ENCODE results near the gene MISP. TPM values are rescaled to one million over a fixed set of nuclear protein-coding genes. Genes with fewer than 3 reads are reported as not detected.
A peak's percentile ranks its signal among the peaks of the same experiment; 100 is the strongest.

The MISP gene
- total RNA-seq, 2 donors from 2014 or later: not detected

GRCh38 chr19:763869-764268, 13.0 kb downstream of the MISP start:
- no peaks in the 10 kb centered on the region for H3K9me3 ChIP-seq (ENCODE audit: control insufficient read depth, low read length, poor library complexity, severe bottlenecking)
- no peak overlapping the region for H3K4me3 Mint-ChIP-seq
- H3K27me3 Mint-ChIP-seq: peaks cover 14% of the 10 kb centered on the region
- H3K27ac Mint-ChIP-seq: no peak overlapping the region
- DNase-seq (no peak), ATAC-seq (no peak)
- no peaks in the 10 kb centered on the region for H3K4me1 Mint-ChIP-seq
- peaks cover 2% of the 10 kb centered on the region for H3K36me3 Mint-ChIP-seq (ENCODE audit: low read depth)

- Mint-ChIP-seq H3K27me3 (peaks cover 14% of the 10 kb centered on the region), H3K4me1 (no peaks in the 10 kb centered on the region), H3K4me3 (no peak overlapping the region), H3K27ac (no peak overlapping the region), H3K36me3 (ENCODE audit: low read depth) (peaks cover 2% of the 10 kb centered on the region)
- no peaks in the 10 kb centered on the region for H3K9me3 ChIP-seq (ENCODE audit: control insufficient read depth, low read length, poor library complexity, severe bottlenecking)
- ATAC-seq (no peak), DNase-seq (no peak)
Observed at GRCh38 chr19:764301-764700, 13.4 kb downstream of the MISP start.

GRCh38 chr19:765179-765738, 14.3 kb downstream of the MISP start:
- H3K9me3 ChIP-seq (ENCODE audit: control insufficient read depth, low read length, poor library complexity, severe bottlenecking): no peaks in the 10 kb centered on the region
- Mint-ChIP-seq H3K27me3 (peaks cover 14% of the 10 kb centered on the region), H3K4me3 (no peak overlapping the region), H3K36me3 (ENCODE audit: low read depth) (peaks cover 2% of the 10 kb centered on the region), H3K4me1 (peaks cover 1% of the 10 kb centered on the region), H3K27ac (no peak overlapping the region)
- ATAC-seq (no peak), DNase-seq (no peak)

- peaks cover 5% of the 10 kb centered on the region for H3K4me1 Mint-ChIP-seq
- H3K36me3 Mint-ChIP-seq (ENCODE audit: low read depth): peaks cover 2% of the 10 kb centered on the region
- DNase-seq (no peak), ATAC-seq (no peak)
- no peak overlapping the region for H3K27ac Mint-ChIP-seq
- no peak overlapping the region for H3K4me3 Mint-ChIP-seq
- no peaks in the 10 kb centered on the region for H3K9me3 ChIP-seq (ENCODE audit: control insufficient read depth, low read length, poor library complexity, severe bottlenecking)
- peaks cover 14% of the 10 kb centered on the region for H3K27me3 Mint-ChIP-seq
Observed at GRCh38 chr19:768424-768823, 17.5 kb downstream of the MISP start.

- Mint-ChIP-seq H3K4me1 (peaks cover 5% of the 10 kb centered on the region), H3K4me3 (no peak overlapping the region), H3K36me3 (ENCODE audit: low read depth) (peaks cover 2% of the 10 kb centered on the region), H3K27me3 (peaks cover 14% of the 10 kb centered on the region), H3K27ac (no peak overlapping the region)
- no peak for ATAC-seq
- H3K9me3 ChIP-seq (ENCODE audit: control insufficient read depth, low read length, poor library complexity, severe bottlenecking): no peaks in the 10 kb centered on the region
- no peak for DNase-seq
Observed at GRCh38 chr19:769616-770015, 18.7 kb downstream of the MISP start.

- ATAC-seq (peak; percentile 42), DNase-seq (no peak)
- Mint-ChIP-seq H3K36me3 (ENCODE audit: low read depth) (peaks cover 2% of the 10 kb centered on the region), H3K27me3 (peaks cover 10% of the 10 kb centered on the region), H3K27ac (no peak overlapping the region), H3K4me1 (peaks cover 5% of the 10 kb centered on the region), H3K4me3 (no peak overlapping the region)
- no peaks in the 10 kb centered on the region for H3K9me3 ChIP-seq (ENCODE audit: control insufficient read depth, low read length, poor library complexity, severe bottlenecking)
Observed at GRCh38 chr19:771332-771785, 20.4 kb downstream of the MISP start.

GRCh38 chr19:772063-772462, 21.2 kb downstream of the MISP start:
- Mint-ChIP-seq H3K36me3 (ENCODE audit: low read depth) (no peaks in the 10 kb centered on the region), H3K27ac (no peak overlapping the region), H3K27me3 (peaks cover 3% of the 10 kb centered on the region), H3K4me3 (no peak overlapping the region), H3K4me1 (peaks cover 5% of the 10 kb centered on the region)
- ATAC-seq: no peak
- no peak for DNase-seq
- no peaks in the 10 kb centered on the region for H3K9me3 ChIP-seq (ENCODE audit: control insufficient read depth, low read length, poor library complexity, severe bottlenecking)

- no peak for DNase-seq
- H3K9me3 ChIP-seq (ENCODE audit: control insufficient read depth, low read length, poor library complexity, severe bottlenecking): no peaks in the 10 kb centered on the region
- Mint-ChIP-seq H3K27me3 (no peaks in the 10 kb centered on the region), H3K4me1 (peaks cover 5% of the 10 kb centered on the region), H3K36me3 (ENCODE audit: low read depth) (no peaks in the 10 kb centered on the region), H3K4me3 (no peak overlapping the region), H3K27ac (no peak overlapping the region)
- no peak for ATAC-seq
Observed at GRCh38 chr19:772730-773436, 22.0 kb downstream of the MISP start.

GRCh38 chr19:776549-776948, 25.6 kb downstream of the MISP start:
- no peak overlapping the region for H3K27ac Mint-ChIP-seq
- no peak overlapping the region for H3K4me3 Mint-ChIP-seq
- ATAC-seq: no peak

GRCh38 chr19:778910-779653, 28.2 kb downstream of the MISP start:
- ATAC-seq (no peak), DNase-seq (no peak)
- Mint-ChIP-seq H3K27ac (no peak overlapping the region), H3K4me3 (no peak overlapping the region), H3K27me3 (no peaks in the 10 kb centered on the region), H3K36me3 (ENCODE audit: low read depth) (no peaks in the 10 kb centered on the region), H3K4me1 (no peaks in the 10 kb centered on the region)
- no peaks in the 10 kb centered on the region for H3K9me3 ChIP-seq (ENCODE audit: control insufficient read depth, low read length, poor library complexity, severe bottlenecking)

More at GRCh38 chr19:776549-776948, 25.6 kb downstream of the MISP start:
- DNase-seq: no peak
- Mint-ChIP-seq H3K4me1 (peaks cover 3% of the 10 kb centered on the region), H3K27me3 (no peaks in the 10 kb centered on the region), H3K36me3 (ENCODE audit: low read depth) (no peaks in the 10 kb centered on the region)
- no peaks in the 10 kb centered on the region for H3K9me3 ChIP-seq (ENCODE audit: control insufficient read depth, low read length, poor library complexity, severe bottlenecking)

GRCh38 chr19:780935-781334, 30.0 kb downstream of the MISP start:
- H3K27me3 Mint-ChIP-seq: no peaks in the 10 kb centered on the region
- DNase-seq (no peak), ATAC-seq (no peak)
- H3K27ac Mint-ChIP-seq: no peak overlapping the region
- H3K9me3 ChIP-seq (ENCODE audit: control insufficient read depth, low read length, poor library complexity, severe bottlenecking): no peaks in the 10 kb centered on the region
- no peak overlapping the region for H3K4me3 Mint-ChIP-seq
- no peaks in the 10 kb centered on the region for H3K36me3 Mint-ChIP-seq (ENCODE audit: low read depth)
- no peaks in the 10 kb centered on the region for H3K4me1 Mint-ChIP-seq

- no peaks in the 10 kb centered on the region for H3K27me3 Mint-ChIP-seq
- H3K4me1 Mint-ChIP-seq: no peaks in the 10 kb centered on the region
- H3K27ac Mint-ChIP-seq: no peak overlapping the region
- no peaks in the 10 kb centered on the region for H3K36me3 Mint-ChIP-seq (ENCODE audit: low read depth)
- H3K9me3 ChIP-seq (ENCODE audit: control insufficient read depth, low read length, poor library complexity, severe bottlenecking): no peaks in the 10 kb centered on the region
- no peak overlapping the region for H3K4me3 Mint-ChIP-seq
- no peak for DNase-seq
- no peak for ATAC-seq
Observed at GRCh38 chr19:781800-782184, 30.9 kb downstream of the MISP start.

- H3K36me3 Mint-ChIP-seq (ENCODE audit: low read depth): no peaks in the 10 kb centered on the region
Observed at GRCh38 chr19:782185-782877, 31.4 kb downstream of the MISP start.

More at GRCh38 chr19:782185-782877, 31.4 kb downstream of the MISP start:
- H3K4me1 Mint-ChIP-seq: no peaks in the 10 kb centered on the region
- no peak overlapping the region for H3K27ac Mint-ChIP-seq
- no peak overlapping the region for H3K4me3 Mint-ChIP-seq
- H3K27me3 Mint-ChIP-seq: no peaks in the 10 kb centered on the region
- DNase-seq (no peak), ATAC-seq (no peak)
- no peaks in the 10 kb centered on the region for H3K9me3 ChIP-seq (ENCODE audit: control insufficient read depth, low read length, poor library complexity, severe bottlenecking)
